NCI-H748 (cell line): ENCODE data around the gene CNTROB.

Experiments used
- DNase-seq: peaks from one replicate; lab custom pipeline; 2025; ENCODE audit not compliant: unreplicated experiment; lab: John Stamatoyannopoulos, UW

The CNTROB gene

GRCh38 chr17:7944326-7944725 lies 12.3 kb downstream of the CNTROB start:
- no peak for DNase-seq

GRCh38 chr17:7945651-7946050 lies 13.6 kb downstream of the CNTROB start:
- no peak for DNase-seq

GRCh38 chr17:7946441-7946840 lies 14.4 kb downstream of the CNTROB start:
- DNase-seq: no peak

GRCh38 chr17:7947651-7948050 lies 15.6 kb downstream of the CNTROB start:
- no peak for DNase-seq

- DNase-seq: no peak
Observed at GRCh38 chr17:7950578-7950977, 18.6 kb downstream of the CNTROB start.

- DNase-seq: no peak
Observed at GRCh38 chr17:7951143-7951792, 19.3 kb downstream of the CNTROB start.

GRCh38 chr17:7953266-7953665 lies 21.3 kb downstream of the CNTROB start:
- peak; percentile 24 for DNase-seq

- no peak for DNase-seq
Observed at GRCh38 chr17:7955414-7956227, 23.6 kb downstream of the CNTROB start.

GRCh38 chr17:7956228-7956965 lies 24.4 kb downstream of the CNTROB start:
- DNase-seq: no peak

- DNase-seq: no peak
Observed at GRCh38 chr17:7959503-7960253, 27.7 kb downstream of the CNTROB start.

GRCh38 chr17:7961421-7961820 lies 29.4 kb downstream of the CNTROB start:
- no peak for DNase-seq

- no peak for DNase-seq
Observed at GRCh38 chr17:7967751-7968150, 35.7 kb downstream of the CNTROB start.

GRCh38 chr17:7969433-7969832 lies 37.4 kb downstream of the CNTROB start:
- no peak for DNase-seq

- DNase-seq: no peak
Observed at GRCh38 chr17:7971651-7972050, 39.6 kb downstream of the CNTROB start.

GRCh38 chr17:7972131-7972785 lies 40.3 kb downstream of the CNTROB start:
- no peak for DNase-seq

GRCh38 chr17:7974638-7975131 lies 42.7 kb downstream of the CNTROB start:
- no peak for DNase-seq

- DNase-seq: no peak
Observed at GRCh38 chr17:7977039-7977438, 45.0 kb downstream of the CNTROB start.

- DNase-seq: peak; percentile 26
Observed at GRCh38 chr17:7977805-7978204, 45.8 kb downstream of the CNTROB start.

- no peak for DNase-seq
Observed at GRCh38 chr17:7982173-7982572, 50.2 kb downstream of the CNTROB start.

- DNase-seq: peak; percentile 53
Observed at GRCh38 chr17:7982666-7983065, 50.7 kb downstream of the CNTROB start.
